ENCODE results near the gene NDUFS1.

DNA sequence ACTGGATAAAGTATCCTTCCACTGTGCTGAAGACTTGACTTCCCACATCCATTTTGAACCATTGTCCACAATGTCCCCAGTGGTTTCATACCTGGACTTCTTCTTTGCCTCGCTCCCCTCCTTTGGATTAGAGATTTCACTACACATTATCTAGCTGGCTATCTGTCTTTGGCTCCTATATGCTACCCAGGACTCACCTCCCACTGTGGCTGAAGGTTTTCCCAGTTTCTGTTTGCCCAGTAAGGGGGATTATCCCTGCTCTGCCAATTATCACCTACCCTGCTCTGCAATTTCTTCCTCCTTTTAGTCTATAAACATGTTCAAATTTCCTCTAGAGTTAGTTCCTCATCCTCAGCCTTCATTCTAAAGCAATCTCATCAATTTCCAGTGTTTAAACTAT is 9.1 kb downstream of the NDUFS1 start:
- no peak for TF ChIP-seq YY1 (IDR thresholded peaks at IDR 0.05; ENCODE audit: insufficient read depth, insufficient read length)
- TF ChIP-seq SUZ12 (IDR thresholded peaks at IDR 0.05; ENCODE audit: extremely low read depth, insufficient read depth, insufficient read length), result no peak
- TF ChIP-seq ZNF274 (IDR thresholded peaks at IDR 0.05; ENCODE audit: low read depth, low read length), result no peak

Measured in NT2/D1 (cell line).